H1 (cell line): ENCODE results near the gene DYNC1H1. TPM values are rescaled to one million over a fixed set of nuclear protein-coding genes. Genes with fewer than 3 reads are reported as not detected.

Source experiments
- CTCF ChIA-PET: fragments of 300-600 bp; sonication (Branson Sonifier 250); formaldehyde crosslinking; loops from one replicate; lab custom pipeline; 2021; ENCODE audit not compliant: partially characterized antibody; lab: Charles Lee
- POLR2A ChIA-PET: fragments of 300-600 bp; sonication (Branson Sonifier 250); formaldehyde crosslinking; loops from one replicate; lab custom pipeline; 2021; ENCODE audit warnings: inconsistent platforms; ENCODE audit not compliant: partially characterized antibody; lab: Charles Lee
- DNase-seq, 2 experiments: peaks; one replicate each; pipeline versions ENCODE4 v3.0.0 to v3.0.0-alpha.2; 2010 to 2022; ENCODE audit warnings: low spot score in 2 of 2, low read depth in 1 of 2, mixed read lengths in 1 of 2
- FAIRE-seq: peaks from 2 replicates; lab custom pipeline; 2011; peaks lifted over from hg19 to GRCh38; lab: Jason Lieb, UNC
- H2AFZ ChIP-seq: 2 replicates; pipeline ENCODE4 v1.8.1; 2012; ENCODE audit warnings: low read length, inconsistent platforms
- H2AK5ac ChIP-seq: 2 replicates; pipeline ENCODE4 v1.6.1; 2013; ENCODE audit warnings: low read depth, low read length
- H2BK120ac ChIP-seq: replicated peaks from 2 replicates; pipeline ENCODE3; 2013; ENCODE audit warnings: low read depth, low read length, inconsistent platforms
- H2BK12ac ChIP-seq: 2 replicates; pipeline ENCODE4 v1.6.1; 2013; ENCODE audit warnings: low read depth, low read length
- H2BK15ac ChIP-seq: 2 replicates; pipeline ENCODE4 v1.6.1; 2013; ENCODE audit warnings: low read length
- H2BK20ac ChIP-seq: 2 replicates; pipeline ENCODE4 v1.6.1; 2013; ENCODE audit warnings: low read length
- H2BK5ac ChIP-seq: 2 replicates; pipeline ENCODE4 v1.6.1; 2013; ENCODE audit warnings: low read depth, low read length
- H3K14ac ChIP-seq: 2 replicates; pipeline ENCODE4 v1.6.1; 2013; ENCODE audit warnings: inconsistent platforms; ENCODE audit not compliant: insufficient read length
- H3K18ac ChIP-seq: 2 replicates; pipeline ENCODE4 v1.6.1; 2013; ENCODE audit warnings: low read length; ENCODE audit errors: extremely low read depth
- H3K23ac ChIP-seq: 2 replicates; pipeline ENCODE4 v1.6.1; 2013; ENCODE audit warnings: inconsistent platforms; ENCODE audit not compliant: insufficient read length
- H3K23me2 ChIP-seq: 2 replicates; pipeline ENCODE4 v1.6.1; 2013; ENCODE audit warnings: low read depth, low read length
- H3K27ac ChIP-seq: 2 replicates; pipeline ENCODE4 v1.6.1; 2011; ENCODE audit warnings: low read depth, low read length, inconsistent platforms
- H3K27me3 ChIP-seq, 4 experiments: replicated peaks in 1 of 4; 1 replicate in 1 of 4; 2 replicates in 3 of 4; pipeline versions ENCODE4 v1.6.1 to v1.8.1; 2011 to 2013; ENCODE audit warnings: low read length in 3 of 4, mild to moderate bottlenecking in 3 of 4, inconsistent platforms in 2 of 4, mixed read lengths in 2 of 4, moderate library complexity in 1 of 4; ENCODE audit not compliant: control insufficient read depth in 3 of 4, insufficient read depth in 3 of 4; ENCODE audit errors: extremely low read depth in 1 of 4
- H3K36me3 ChIP-seq, 4 experiments: 2 replicates each; pipeline versions ENCODE4 v1.6.1 to v1.8.1; 2011 to 2013; ENCODE audit warnings: mild to moderate bottlenecking in 4 of 4, low read length in 3 of 4, moderate library complexity in 2 of 4, control low read depth in 1 of 4, inconsistent platforms in 1 of 4; ENCODE audit not compliant: insufficient read depth in 4 of 4, control insufficient read depth in 2 of 4
- H3K4ac ChIP-seq: replicated peaks from 2 replicates; pipeline ENCODE3; 2013; ENCODE audit warnings: low read length, low read depth, mixed read lengths, inconsistent platforms; ENCODE audit not compliant: insufficient read length
- H3K4me1 ChIP-seq, 4 experiments: replicated peaks in 1 of 4; 1 replicate in 1 of 4; 2 replicates in 3 of 4; pipeline versions ENCODE4 v1.6.1 to v1.8.1; 2011 to 2013; ENCODE audit warnings: low read length in 3 of 4, inconsistent platforms in 2 of 4, mixed read lengths in 1 of 4; ENCODE audit not compliant: insufficient read depth in 4 of 4, control insufficient read depth in 3 of 4
- H3K4me2 ChIP-seq, 2 experiments: 2 replicates each; pipeline versions ENCODE4 v1.6.1 to v1.8.1; 2011 to 2013; ENCODE audit warnings: low read depth in 2 of 2, low read length in 2 of 2, control low read depth in 1 of 2, inconsistent platforms in 1 of 2, mild to moderate bottlenecking in 1 of 2; ENCODE audit not compliant: insufficient read depth in 1 of 2
- H3K4me3 ChIP-seq, 4 experiments: fragments of 200-600, 300-600 bp in 1 of 4; sonication (generic), shearing (Covaris generic), sonication (Bioruptor Twin) in 1 of 4; 2 replicates each; pipeline versions ENCODE4 v1.5.1 to v1.8.1; 2011 to 2016; ENCODE audit warnings: low read length in 4 of 4, low read depth in 3 of 4, control low read depth in 2 of 4, inconsistent platforms in 2 of 4, mild to moderate bottlenecking in 2 of 4, mixed read lengths in 1 of 4, moderate library complexity in 1 of 4; ENCODE audit not compliant: insufficient read depth in 2 of 4; ENCODE audit errors: extremely low read depth in 1 of 4
- H3K56ac ChIP-seq: replicated peaks from 2 replicates; pipeline ENCODE3; 2013; ENCODE audit warnings: low read depth, mild to moderate bottlenecking, mixed read lengths, low read length, inconsistent platforms; ENCODE audit not compliant: insufficient read length
- H3K79me1 ChIP-seq: 2 replicates; pipeline ENCODE4 v1.6.1; 2013; ENCODE audit warnings: low read depth, low read length, control low read depth
- H3K79me2 ChIP-seq, 2 experiments: 2 replicates each; pipeline versions ENCODE4 v1.6.1 to v1.8.1; 2012 to 2013; ENCODE audit warnings: low read length in 2 of 2, mild to moderate bottlenecking in 2 of 2, inconsistent platforms in 1 of 2; ENCODE audit not compliant: insufficient read depth in 2 of 2, control insufficient read depth in 1 of 2
- H3K9ac ChIP-seq, 4 experiments: replicated peaks in 1 of 4; 1 replicate in 1 of 4; 2 replicates in 3 of 4; pipeline versions ENCODE4 v1.6.1 to v1.8.1; 2011 to 2013; ENCODE audit warnings: low read depth in 3 of 4, low read length in 3 of 4, control low read depth in 2 of 4, mild to moderate bottlenecking in 2 of 4, moderate library complexity in 2 of 4, inconsistent platforms in 1 of 4; ENCODE audit errors: extremely low read depth in 1 of 4
- H3K9me3 ChIP-seq, 2 experiments: 2 replicates each; pipeline versions ENCODE4 v1.6.1 to v1.8.1; 2012 to 2013; ENCODE audit warnings: mild to moderate bottlenecking in 2 of 2, moderate library complexity in 2 of 2, control low read depth in 1 of 2, inconsistent platforms in 1 of 2, low read depth in 1 of 2, low read length in 1 of 2, mixed read lengths in 1 of 2; ENCODE audit not compliant: insufficient read depth in 2 of 2
- H4K20me1 ChIP-seq, 2 experiments: replicated peaks in 1 of 2; 2 replicates each; pipeline versions ENCODE3 to v1.8.1; 2011 to 2013; ENCODE audit warnings: inconsistent platforms in 2 of 2, low read length in 2 of 2, mild to moderate bottlenecking in 1 of 2; ENCODE audit not compliant: insufficient read depth in 2 of 2, control insufficient read depth in 1 of 2
- H4K5ac ChIP-seq: 2 replicates; pipeline ENCODE4 v1.6.1; 2013; ENCODE audit warnings: low read length, low read depth, mixed read lengths, inconsistent platforms; ENCODE audit not compliant: insufficient read length
- H4K8ac ChIP-seq: 2 replicates; pipeline ENCODE4 v1.8.0; 2013; ENCODE audit warnings: mild to moderate bottlenecking, moderate library complexity, low read length, inconsistent platforms; ENCODE audit not compliant: insufficient read depth; ENCODE audit errors: extremely low read depth
- H4K91ac ChIP-seq: replicated peaks from 2 replicates; pipeline ENCODE3; 2013; ENCODE audit warnings: low read length, mixed read lengths, inconsistent platforms; ENCODE audit not compliant: insufficient read length
- CEBPB ChIP-seq: IDR thresholded peaks from 2 replicates; pipeline ENCODE4 v1.6.1; 2012; ENCODE audit warnings: low read depth, low read length
- CTCF ChIP-seq, 3 experiments: IDR thresholded peaks; 1 replicate in 2 of 3; 2 replicates in 1 of 3; pipeline versions ENCODE4 v1.5.1 to v1.6.1; 2011; ENCODE audit warnings: low read length in 3 of 3, mild to moderate bottlenecking in 3 of 3, inconsistent platforms in 2 of 3, low read depth in 1 of 3, moderate library complexity in 1 of 3; ENCODE audit not compliant: insufficient read depth in 1 of 3; ENCODE audit errors: control extremely low read depth in 1 of 3
- GABPA ChIP-seq: IDR thresholded peaks from 2 replicates; pipeline ENCODE4 v1.6.1; 2011; ENCODE audit warnings: mild to moderate bottlenecking, low read length, moderate library complexity, borderline replicate concordance; ENCODE audit not compliant: insufficient read depth
- MAFK ChIP-seq: IDR thresholded peaks from 2 replicates; pipeline ENCODE4 v1.6.1; 2012; ENCODE audit warnings: low read depth, mild to moderate bottlenecking, improper control_type of control experiment, low read length
- RAD21 ChIP-seq, 2 experiments: IDR thresholded peaks in 1 of 2; conservative IDR thresholded peaks in 1 of 2; 2 replicates each; pipeline ENCODE4 v1.6.1; 2011; ENCODE audit warnings: low read depth in 2 of 2, low read length in 2 of 2, improper control_type of control experiment in 1 of 2, inconsistent platforms in 1 of 2, mild to moderate bottlenecking in 1 of 2, moderate library complexity in 1 of 2
- RBBP5 ChIP-seq: IDR thresholded peaks from 2 replicates; pipeline ENCODE4 v1.7.1; 2012; ENCODE audit warnings: low read depth, mild to moderate bottlenecking, inconsistent platforms, low read length, moderate library complexity, borderline replicate concordance
- RFX5 ChIP-seq: IDR thresholded peaks from 2 replicates; pipeline ENCODE4 v1.6.1; 2011; ENCODE audit warnings: low read depth, low read length, improper control_type of control experiment, borderline replicate concordance
- TEAD4 ChIP-seq: IDR thresholded peaks from 2 replicates; pipeline ENCODE4 v1.6.1; 2012; ENCODE audit warnings: low read depth, low read length, inconsistent platforms, mixed read lengths
- YY1 ChIP-seq: IDR thresholded peaks from 2 replicates; pipeline ENCODE4 v1.6.1; 2011; ENCODE audit warnings: low read depth, mild to moderate bottlenecking, low read length
- WGBS, 2 experiments: shearing (Covaris generic) in 1 of 2; methylation state at CpG; one replicate each; pipeline versions ENCODE4 v1.1.6 to v1.1.7; 2013 to 2015; ENCODE audit warnings: low lambda C conversion rate in 2 of 2, mixed read lengths in 2 of 2, inconsistent platforms in 1 of 2, low coverage in 1 of 2, missing lambda C conversion rate in 1 of 2; ENCODE audit not compliant: insufficient replicate concordance in 2 of 2, insufficient coverage in 1 of 2, insufficient read length in 1 of 2; ENCODE audit errors: extremely low coverage in 1 of 2, missing lambda C conversion rate in 1 of 2; 5-methylcytosine and 5-hydroxymethylcytosine counted together
- polyA plus RNA-seq, 7 experiments: library from polyadenylated mRNA; depleted of rRNA in 3 of 7; stranded (reverse) in 5 of 7; unstranded in 2 of 7; fragments of >200 nt in 5 of 7; fragments of 200-250 nt in 2 of 7; gene quantifications; 1 replicate in 5 of 7; 2 replicates in 1 of 7; 4 replicates in 1 of 7; pipeline versions ENCODE4 v1.2.1 to v1.2.3, GENCODE V29; 2011 to 2013; ENCODE audit warnings: missing spikeins in 2 of 7, mixed read lengths in 2 of 7
- total RNA-seq: library from RNA; stranded (reverse); fragmentation: NEBNext Ultra II Directional; extraction: Animal tissue kit (Norgen Biotek cat#: 25700); gene quantifications from 2 replicates; pipeline ENCODE4 v1.2.1, GENCODE V29; 2021

Gene DYNC1H1
- total and polyA plus RNA-seq, 2 of the 8 experiments (the other 6 are each of a cell fraction or from before 2014, with no cell fraction given): 238 to 387 TPM

GRCh38 chr14:102095871-102096568, 131.6 kb downstream of the DYNC1H1 start:
- Histone ChIP-seq H2BK20ac (no peak overlapping the region), H3K4ac (no peak overlapping the region), H3K56ac (no peak overlapping the region), H2AFZ (no peak overlapping the region), H3K9me3 (no peaks in the 10 kb centered on the region), H3K4me2 (peak overlapping the region; percentile 7 to 15; a peak in 2 of 4 replicates), H4K91ac (no peak overlapping the region), H3K79me2 (no peaks in the 10 kb centered on the region), H3K4me1 (peaks cover 0 to 14% (median 9%) of the 10 kb centered on the region in 4 experiments; a peak in 6 of 7 replicates), H2AK5ac (no peak overlapping the region), H2BK5ac (no peak overlapping the region), H3K79me1 (no peaks in the 10 kb centered on the region), H3K23me2 (no peaks in the 10 kb centered on the region), H3K23ac (no peak overlapping the region), H4K8ac (0 out of 2 replicates have a peak overlapping the region, but pooled peaks have one; percentile 29), H3K18ac (peak overlapping the region; percentile 65; the same call in 1 of the 2 replicates), H3K9ac (no peak overlapping the region), H2BK12ac (no peak overlapping the region), H3K27ac (no peak overlapping the region), H3K4me3 (no peak overlapping the region), H2BK120ac (no peak overlapping the region), H2BK15ac (peak overlapping the region; percentile 83), H3K36me3 (no peaks in the 10 kb centered on the region), H3K27me3 (no peaks in the 10 kb centered on the region), H4K20me1 (peaks cover 0 to 1% of the 10 kb centered on the region in 2 experiments), H3K14ac (no peak overlapping the region), H4K5ac (no peak overlapping the region)
- peak in 1 of 2 experiments; percentile 57 for DNase-seq
- TF ChIP-seq TEAD4 (no peak), RBBP5 (no peak), MAFK (no peak), CTCF (IDR thresholded peaks at IDR 0.05; ENCODE audit: control extremely low read depth in 1 of 3, insufficient read depth in 1 of 3, low read depth in 1 of 3, low read length in 3 of 3) (peak in 2 of 3 experiments; percentile 11 to 19; a peak in 2 of 4 replicates), GABPA (no peak), RFX5 (no peak), YY1 (no peak), CEBPB (no peak), RAD21 (IDR thresholded peaks at IDR 0.05 in 1 of 2, conservative IDR thresholded peaks at IDR 0.05 in 1 of 2; ENCODE audit: low read depth in 2 of 2, low read length in 2 of 2) (0 out of 4 replicates have a peak, but pooled peaks of 1 of the 2 experiments have one; percentile 5)
- 81% methylated on average over 8 of the region's 8 CpGs; no CpG with 5 or more reads in 1 of the 2 experiments for WGBS, 2 experiments
- CTCF ChIA-PET: interaction anchor here (0.7 to 7.6 kb wide), 38 partner anchors 7 to 403 kb away, joined by 3 to 74 read pairs (median 5); partner anchors contain the start of gene ZNF839
- POLR2A ChIA-PET: interaction anchor here (0.6 to 4.1 kb wide), 10 partner anchors 7 to 692 kb away, joined by 3 to 30 read pairs (median 4); partner anchors contain the start of gene HSP90AA1
- FAIRE-seq: no peak
